GM12865 (cell line): ENCODE measurements around the gene EHD3.
"Not testable (repeated sequence)": the region's sequence is repeated elsewhere in the genome, so short reads cannot be mapped to it uniquely, and the experiment has no call there.

Experiments used
- DNase-seq: peaks from one replicate; pipeline ENCODE4 v3.0.0; 2010; ENCODE audit warnings: low read depth
- H3K4me3 ChIP-seq: 2 replicates; pipeline ENCODE4 v1.5.1; 2011; ENCODE audit warnings: mild to moderate bottlenecking, low read depth, low read length, control low read depth
- TF ChIP-seq, protein P1 (sequence below): IDR thresholded peaks from 2 replicates; pipeline ENCODE4 v1.5.1; 2011; ENCODE audit warnings: low read length, control low read depth, low read depth, inconsistent platforms; ENCODE audit not compliant: insufficient read depth; ENCODE audit errors: missing control alignments

The EHD3 gene

GRCh38 chr2:31270131-31270530, 36.2 kb downstream of the EHD3 start:
- no peak for DNase-seq
- H3K4me3 ChIP-seq: no peak overlapping the region
- TF ChIP-seq, protein P1, sequence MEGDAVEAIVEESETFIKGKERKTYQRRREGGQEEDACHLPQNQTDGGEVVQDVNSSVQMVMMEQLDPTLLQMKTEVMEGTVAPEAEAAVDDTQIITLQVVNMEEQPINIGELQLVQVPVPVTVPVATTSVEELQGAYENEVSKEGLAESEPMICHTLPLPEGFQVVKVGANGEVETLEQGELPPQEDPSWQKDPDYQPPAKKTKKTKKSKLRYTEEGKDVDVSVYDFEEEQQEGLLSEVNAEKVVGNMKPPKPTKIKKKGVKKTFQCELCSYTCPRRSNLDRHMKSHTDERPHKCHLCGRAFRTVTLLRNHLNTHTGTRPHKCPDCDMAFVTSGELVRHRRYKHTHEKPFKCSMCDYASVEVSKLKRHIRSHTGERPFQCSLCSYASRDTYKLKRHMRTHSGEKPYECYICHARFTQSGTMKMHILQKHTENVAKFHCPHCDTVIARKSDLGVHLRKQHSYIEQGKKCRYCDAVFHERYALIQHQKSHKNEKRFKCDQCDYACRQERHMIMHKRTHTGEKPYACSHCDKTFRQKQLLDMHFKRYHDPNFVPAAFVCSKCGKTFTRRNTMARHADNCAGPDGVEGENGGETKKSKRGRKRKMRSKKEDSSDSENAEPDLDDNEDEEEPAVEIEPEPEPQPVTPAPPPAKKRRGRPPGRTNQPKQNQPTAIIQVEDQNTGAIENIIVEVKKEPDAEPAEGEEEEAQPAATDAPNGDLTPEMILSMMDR: no peak

GRCh38 chr2:31270822-31271231, 36.9 kb downstream of the EHD3 start:
- DNase-seq: no peak
- TF ChIP-seq, protein P1: no peak
- no peak overlapping the region for H3K4me3 ChIP-seq

- TF ChIP-seq, protein P1: no peak
- no peak for DNase-seq
- no peak overlapping the region for H3K4me3 ChIP-seq
Measured at GRCh38 chr2:31271851-31272267, 37.9 kb downstream of the EHD3 start.

DNA sequence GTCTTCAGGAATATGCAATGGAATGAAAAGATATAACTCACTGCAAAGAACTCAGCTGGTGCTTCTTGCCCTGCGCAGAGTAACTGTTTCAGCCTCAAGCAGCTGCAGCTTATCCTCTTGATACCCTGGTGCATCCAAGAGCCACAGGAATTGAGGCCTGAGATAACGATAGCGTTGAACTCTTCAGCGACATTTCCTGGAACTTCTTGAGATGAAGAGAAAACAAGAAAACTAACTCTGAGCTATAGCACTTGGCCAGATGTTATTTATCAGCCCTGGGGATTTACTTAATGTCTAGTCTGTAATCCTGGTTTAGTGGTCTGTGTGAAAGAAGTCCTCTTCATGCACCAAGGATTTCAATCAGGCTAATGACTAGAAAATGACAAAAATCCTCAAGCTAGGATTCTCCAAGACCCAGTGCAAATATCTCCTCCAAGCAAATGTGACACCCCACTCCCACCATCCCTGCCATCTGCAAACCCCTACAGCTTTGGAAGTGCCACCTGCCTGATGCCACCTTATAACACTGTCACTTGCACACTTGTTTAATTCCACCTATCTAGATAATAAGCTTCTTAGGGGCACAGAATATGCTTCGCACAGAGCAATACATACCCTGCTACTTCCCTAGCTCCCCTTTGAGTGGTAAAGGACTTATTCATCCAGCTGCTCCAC, 40.6 kb downstream of the EHD3 start:
- DNase-seq: no peak
- TF ChIP-seq, protein P1: no peak
- no peak overlapping the region for H3K4me3 ChIP-seq

- no peak overlapping the region for H3K4me3 ChIP-seq
- DNase-seq: no peak
- TF ChIP-seq, protein P1: no peak
Measured at GRCh38 chr2:31275976-31276375, 42.0 kb downstream of the EHD3 start.

DNA sequence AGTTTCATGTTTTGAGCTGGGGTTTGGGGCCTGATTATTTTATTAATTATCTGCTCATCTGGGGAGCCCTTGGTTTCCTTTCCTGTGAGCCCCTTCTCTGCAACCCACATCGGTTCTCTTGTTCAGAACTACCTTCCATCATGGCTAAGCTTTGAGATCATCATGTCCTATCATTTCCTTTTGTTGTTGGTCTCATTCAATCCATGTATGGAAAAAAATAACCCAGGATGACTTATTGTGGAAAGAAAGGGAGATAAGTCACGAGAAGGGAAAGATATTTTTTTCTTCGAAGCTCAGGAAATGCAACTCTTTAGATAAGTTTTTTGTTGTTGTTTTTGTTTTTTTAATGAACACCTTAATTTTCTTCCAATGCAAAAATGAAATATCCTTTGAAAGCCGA, 43.7 kb downstream of the EHD3 start:
- TF ChIP-seq, protein P1: no peak
- H3K4me3 ChIP-seq: no peak overlapping the region
- no peak for DNase-seq

- no peak overlapping the region for H3K4me3 ChIP-seq
- TF ChIP-seq, protein P1: no peak
- DNase-seq: no peak
Measured at GRCh38 chr2:31282634-31283033, 48.7 kb downstream of the EHD3 start.

DNA sequence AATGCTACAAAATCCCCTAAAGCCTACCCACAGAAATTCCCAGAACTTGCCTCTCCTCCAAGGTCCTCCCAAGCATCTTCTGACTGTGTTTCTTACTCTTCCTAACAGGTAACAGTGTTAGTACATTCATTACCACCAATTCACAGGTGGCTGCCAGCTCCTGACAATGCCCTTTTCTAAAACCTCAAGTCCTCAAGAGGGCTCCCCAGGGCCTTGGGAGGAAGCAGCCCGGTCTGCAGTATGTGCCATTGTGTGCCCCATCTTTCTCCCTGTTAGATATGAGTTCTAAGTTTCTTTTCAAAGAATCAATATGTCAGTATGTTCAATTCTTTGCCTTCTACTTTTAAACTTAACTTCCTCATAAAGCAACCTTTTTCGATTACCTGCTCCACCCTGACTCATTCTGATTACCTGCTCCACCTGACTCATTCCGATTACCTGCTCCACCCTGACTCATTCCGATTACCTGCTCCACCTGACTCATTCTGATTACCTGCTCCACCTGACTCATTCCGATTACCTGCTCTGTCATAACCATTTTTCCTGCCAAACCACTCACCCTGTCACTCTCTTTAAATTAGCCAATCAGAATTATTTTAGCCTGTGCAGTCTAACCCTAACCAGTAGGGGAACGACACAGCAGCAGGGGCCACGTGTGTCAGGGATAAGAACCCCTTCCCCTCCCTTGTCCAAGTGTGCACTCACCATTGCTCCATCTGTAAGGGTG, 49.4 kb downstream of the EHD3 start:
- DNase-seq, H3K4me3 ChIP-seq: not testable (repeated sequence)
